Measurements from ENCODE around the gene MAST2. TPM values are rescaled to one million over a fixed set of nuclear protein-coding genes. Genes with fewer than 3 reads are reported as not detected.
"Not testable (repeated sequence)": the region's sequence is repeated elsewhere in the genome, so short reads cannot be mapped to it uniquely, and the experiment has no call there.

Gene MAST2
- total RNA-seq, 1 experiment from 2014 or later, result 38.4 TPM

- H3K9me3 ChIP-seq (ENCODE audit: low read depth, low read length, poor library complexity, severe bottlenecking), result no peaks in the 10 kb centered on the region
- intact Hi-C loops (cut with micrococcal nuclease; ENCODE audit: unreplicated experiment), result no loop called here
- DNase-seq (ENCODE audit: low spot score), result no peak
- no peaks in the 10 kb centered on the region for H3K27me3 ChIP-seq (replicated peaks; ENCODE audit: insufficient read depth, low read depth, low read length, poor library complexity)
- ChIA-PET CTCF (no interaction called here), POLR2A (ENCODE audit: low non-redundant PET) (no interaction called here)
- no peak overlapping the region for H3K4me3 ChIP-seq (ENCODE audit: low read depth, low read length, poor library complexity, severe bottlenecking)
- H3K4me1 ChIP-seq (ENCODE audit: insufficient read depth, low read length, poor library complexity, severe bottlenecking), result peaks cover 14% of the 10 kb centered on the region
- no peak overlapping the region for H3K27ac ChIP-seq (ENCODE audit: low read depth, low read length, poor library complexity, severe bottlenecking)
- no peak for TF ChIP-seq CTCF (conservative IDR thresholded peaks at IDR 0.05; ENCODE audit: low read depth, low read length)
- no peak for TF ChIP-seq EZH2 (IDR thresholded peaks at IDR 0.05; ENCODE audit: borderline replicate concordance, low read depth, low read length, poor library complexity, severe bottlenecking)
- BruUV-seq (replicated peaks), result no TSS peak
- H3K36me3 ChIP-seq (ENCODE audit: insufficient read depth, low read length, poor library complexity, severe bottlenecking), result no peaks in the 10 kb centered on the region
These were observed 122.4 kb downstream of the MAST2 start for GRCh38 chr1:45925728-45926287.

GRCh38 chr1:45926330-45926729 is 122.9 kb downstream of the MAST2 start:
- ChIA-PET POLR2A (ENCODE audit: low non-redundant PET) (no interaction called here), CTCF (no interaction called here)
- TF ChIP-seq CTCF (conservative IDR thresholded peaks at IDR 0.05; ENCODE audit: low read depth, low read length), result no peak
- no peak for TF ChIP-seq EZH2 (IDR thresholded peaks at IDR 0.05; ENCODE audit: borderline replicate concordance, low read depth, low read length, poor library complexity, severe bottlenecking)
- Histone ChIP-seq H3K36me3 (ENCODE audit: insufficient read depth, low read length, poor library complexity, severe bottlenecking) (no peaks in the 10 kb centered on the region), H3K9me3 (ENCODE audit: low read depth, low read length, poor library complexity, severe bottlenecking) (no peaks in the 10 kb centered on the region), H3K27ac (ENCODE audit: low read depth, low read length, poor library complexity, severe bottlenecking) (no peak overlapping the region), H3K27me3 (replicated peaks; ENCODE audit: insufficient read depth, low read depth, low read length, poor library complexity) (no peaks in the 10 kb centered on the region), H3K4me1 (ENCODE audit: insufficient read depth, low read length, poor library complexity, severe bottlenecking) (peaks cover 14% of the 10 kb centered on the region), H3K4me3 (ENCODE audit: low read depth, low read length, poor library complexity, severe bottlenecking) (no peak overlapping the region)
- BruUV-seq (replicated peaks), result no TSS peak
- no peak for DNase-seq (ENCODE audit: low spot score)
- intact Hi-C loops (cut with micrococcal nuclease; ENCODE audit: unreplicated experiment), result no loop called here

GRCh38 chr1:45927231-45927915 is 124.0 kb downstream of the MAST2 start:
- intact Hi-C loops (cut with micrococcal nuclease; ENCODE audit: unreplicated experiment); H3K4me3 ChIP-seq (ENCODE audit: low read depth, low read length, poor library complexity, severe bottlenecking); H3K27me3 ChIP-seq (replicated peaks; ENCODE audit: insufficient read depth, low read depth, low read length, poor library complexity); H3K27ac ChIP-seq (ENCODE audit: low read depth, low read length, poor library complexity, severe bottlenecking); BruUV-seq (replicated peaks); CTCF ChIA-PET; POLR2A ChIA-PET (ENCODE audit: low non-redundant PET); H3K36me3 ChIP-seq (ENCODE audit: insufficient read depth, low read length, poor library complexity, severe bottlenecking); H3K9me3 ChIP-seq (ENCODE audit: low read depth, low read length, poor library complexity, severe bottlenecking): not testable (repeated sequence)
- peak; percentile 44 for DNase-seq (ENCODE audit: low spot score)
- H3K4me1 ChIP-seq (ENCODE audit: insufficient read depth, low read length, poor library complexity, severe bottlenecking), result peaks cover 14% of the 10 kb centered on the region

Data from A673 (cell line).